Neuronal stem cell (in vitro differentiated cells): ENCODE results near the gene ADRA2A.
A peak's percentile ranks its signal among the peaks of the same experiment; 100 is the strongest.

Experiments used
- DNase-seq: peaks from one replicate; pipeline ENCODE4 v3.0.0-alpha.2; 2013; ENCODE audit warnings: low spot score
- H2AFZ ChIP-seq: one replicate; pipeline ENCODE4 v1.6.1; 2013; ENCODE audit warnings: mild to moderate bottlenecking, low read length, inconsistent platforms
- H2AK5ac ChIP-seq: 2 replicates; pipeline ENCODE4 v1.6.1; 2013; ENCODE audit warnings: low read depth, mild to moderate bottlenecking, inconsistent platforms, low read length, moderate library complexity, mixed read lengths
- H2BK120ac ChIP-seq: 2 replicates; pipeline ENCODE4 v1.6.1; 2013; ENCODE audit warnings: low read depth, mild to moderate bottlenecking, inconsistent platforms, low read length, moderate library complexity, mixed read lengths
- H2BK12ac ChIP-seq: one replicate; pipeline ENCODE4 v1.6.1; 2013; ENCODE audit warnings: low read length, inconsistent platforms
- H2BK15ac ChIP-seq: 2 replicates; pipeline ENCODE4 v1.6.1; 2013; ENCODE audit warnings: mild to moderate bottlenecking, low read length, inconsistent platforms, mixed read lengths
- H2BK5ac ChIP-seq: one replicate; pipeline ENCODE4 v1.6.1; 2013; ENCODE audit warnings: inconsistent platforms, mild to moderate bottlenecking, low read length, moderate library complexity
- H3K14ac ChIP-seq: one replicate; pipeline ENCODE4 v1.6.1; 2013; ENCODE audit warnings: low read length, inconsistent platforms
- H3K18ac ChIP-seq: 2 replicates; pipeline ENCODE4 v1.6.1; 2013; ENCODE audit warnings: low read length, inconsistent platforms
- H3K23ac ChIP-seq: 2 replicates; pipeline ENCODE4 v1.6.1; 2013; ENCODE audit warnings: low read depth, mild to moderate bottlenecking, mixed read lengths, low read length, inconsistent platforms; ENCODE audit not compliant: poor library complexity
- H3K27ac ChIP-seq: replicated peaks from 3 replicates; pipeline ENCODE4 v1.5.1; 2013; ENCODE audit warnings: low read length, inconsistent platforms
- H3K27me3 ChIP-seq, 3 experiments: 2 replicates each; pipeline ENCODE4 v1.6.1; 2013; ENCODE audit warnings: low read length in 3 of 3, mild to moderate bottlenecking in 2 of 3, inconsistent platforms in 1 of 3, low read depth in 1 of 3, mixed read lengths in 1 of 3, moderate library complexity in 1 of 3; ENCODE audit not compliant: control insufficient read depth in 3 of 3, insufficient read depth in 3 of 3
- H3K36me3 ChIP-seq, 2 donors: replicated peaks in 1 of 2; 2 replicates each; pipeline ENCODE4 v1.6.1; 2013; ENCODE audit warnings: low read length in 2 of 2; ENCODE audit not compliant: control insufficient read depth in 2 of 2, insufficient read depth in 2 of 2
- H3K4ac ChIP-seq: 2 replicates; pipeline ENCODE4 v1.6.1; 2013; ENCODE audit warnings: inconsistent platforms, mild to moderate bottlenecking, low read length, moderate library complexity
- H3K4me1 ChIP-seq, 2 donors: 1 replicate in 1 of 2; 2 replicates in 1 of 2; pipeline ENCODE4 v1.6.1; 2013; ENCODE audit warnings: low read length in 2 of 2, low read depth in 1 of 2; ENCODE audit not compliant: control insufficient read depth in 2 of 2, insufficient read depth in 1 of 2
- H3K4me2 ChIP-seq: one replicate; pipeline ENCODE4 v1.6.1; 2013; ENCODE audit warnings: mild to moderate bottlenecking, low read length, inconsistent platforms; ENCODE audit not compliant: insufficient read depth, poor library complexity, severe bottlenecking
- H3K4me3 ChIP-seq, 2 donors: 2 replicates each; pipeline ENCODE4 v1.5.1; 2013; ENCODE audit warnings: low read length in 2 of 2, mild to moderate bottlenecking in 2 of 2, inconsistent platforms in 1 of 2, moderate library complexity in 1 of 2
- H3K79me1 ChIP-seq: one replicate; pipeline ENCODE4 v1.6.1; 2013; ENCODE audit warnings: low read depth, mild to moderate bottlenecking, inconsistent platforms, low read length, moderate library complexity
- H3K9ac ChIP-seq: one replicate; pipeline ENCODE4 v1.6.1; 2013; ENCODE audit warnings: mild to moderate bottlenecking, low read depth, low read length, inconsistent platforms; ENCODE audit not compliant: poor library complexity
- H3K9me3 ChIP-seq, 2 donors: replicated peaks in 1 of 2; 2 replicates each; pipeline versions ENCODE3 to v1.6.1; 2013; ENCODE audit warnings: low read length in 2 of 2, mild to moderate bottlenecking in 2 of 2, inconsistent platforms in 1 of 2, low read depth in 1 of 2, mixed read lengths in 1 of 2, moderate library complexity in 1 of 2; ENCODE audit not compliant: control insufficient read depth in 2 of 2, insufficient read depth in 1 of 2
- H4K8ac ChIP-seq: one replicate; pipeline ENCODE4 v1.6.1; 2013; ENCODE audit warnings: low read depth, mild to moderate bottlenecking, inconsistent platforms, low read length, moderate library complexity
- H4K91ac ChIP-seq: one replicate; pipeline ENCODE4 v1.6.1; 2013; ENCODE audit warnings: low read length, low read depth, mild to moderate bottlenecking, inconsistent platforms; ENCODE audit not compliant: poor library complexity
- WGBS, 2 donors: extraction: QIAGEN DNeasy Blood & Tissue Kit; methylation state at CpG; one replicate each; pipeline ENCODE4 v1.1.7; 2013; ENCODE audit warnings: missing lambda C conversion rate in 2 of 2, mixed read lengths in 1 of 2; ENCODE audit not compliant: insufficient read length in 2 of 2, insufficient replicate concordance in 1 of 2; ENCODE audit errors: extremely low coverage in 2 of 2; 5-methylcytosine and 5-hydroxymethylcytosine counted together

ADRA2A gene

GRCh38 chr10:111116211-111116610 is 39.4 kb downstream of the ADRA2A start:
- Histone ChIP-seq H3K27me3 (no peaks in the 10 kb centered on the region), H3K4ac (no peak overlapping the region), H3K9me3 (no peaks in the 10 kb centered on the region), H2BK12ac (no peak overlapping the region), H3K4me1 (no peaks in the 10 kb centered on the region), H4K8ac (no peak overlapping the region), H2BK5ac (no peak overlapping the region), H3K18ac (peak overlapping the region; percentile 23), H3K79me1 (no peaks in the 10 kb centered on the region), H3K36me3 (no peaks in the 10 kb centered on the region), H4K91ac (no peak overlapping the region), H3K27ac (no peak overlapping the region), H2BK15ac (no peak overlapping the region), H3K4me2 (no peak overlapping the region), H3K4me3 (no peak overlapping the region), H3K9ac (no peak overlapping the region), H3K14ac (no peak overlapping the region), H2AFZ (no peak overlapping the region), H3K23ac (no peak overlapping the region), H2BK120ac (no peak overlapping the region), H2AK5ac (no peak overlapping the region)
- no CpG with 5 or more reads among the region's 9 CpGs for WGBS, 2 donors
- DNase-seq, result no peak

- Histone ChIP-seq H2BK120ac (no peak overlapping the region), H2AFZ (no peak overlapping the region), H3K18ac (no peak overlapping the region), H3K4ac (no peak overlapping the region), H3K79me1 (no peaks in the 10 kb centered on the region), H2BK15ac (no peak overlapping the region), H4K8ac (no peak overlapping the region), H3K4me2 (no peak overlapping the region), H3K23ac (no peak overlapping the region), H3K9me3 (no peaks in the 10 kb centered on the region), H2BK5ac (no peak overlapping the region), H3K4me1 (no peaks in the 10 kb centered on the region), H3K27me3 (no peaks in the 10 kb centered on the region), H3K27ac (no peak overlapping the region), H3K9ac (no peak overlapping the region), H2BK12ac (no peak overlapping the region), H4K91ac (no peak overlapping the region), H3K14ac (no peak overlapping the region), H3K4me3 (no peak overlapping the region), H2AK5ac (no peak overlapping the region), H3K36me3 (no peaks in the 10 kb centered on the region)
- DNase-seq, result no peak
- WGBS, 2 donors, result no CpG with 5 or more reads among the region's 16 CpGs
Observed at GRCh38 chr10:111116762-111117445, 40.1 kb downstream of the ADRA2A start.

GRCh38 chr10:111117528-111118277 is 40.9 kb downstream of the ADRA2A start:
- Histone ChIP-seq H3K9ac (no peak overlapping the region), H3K14ac (no peak overlapping the region), H3K18ac (no peak overlapping the region), H3K4ac (no peak overlapping the region), H3K23ac (no peak overlapping the region), H2BK120ac (no peak overlapping the region), H4K8ac (no peak overlapping the region), H2BK5ac (no peak overlapping the region), H3K4me1 (no peaks in the 10 kb centered on the region), H3K79me1 (no peaks in the 10 kb centered on the region), H4K91ac (no peak overlapping the region), H2BK15ac (no peak overlapping the region), H3K27ac (no peak overlapping the region), H2BK12ac (no peak overlapping the region), H3K9me3 (no peaks in the 10 kb centered on the region), H2AK5ac (no peak overlapping the region), H3K36me3 (no peaks in the 10 kb centered on the region), H3K4me2 (no peak overlapping the region), H2AFZ (no peak overlapping the region), H3K27me3 (no peaks in the 10 kb centered on the region), H3K4me3 (no peak overlapping the region)
- WGBS, 2 donors, result no CpG with 5 or more reads among the region's 8 CpGs
- no peak for DNase-seq

- H2AK5ac ChIP-seq, result no peak overlapping the region
- no peaks in the 10 kb centered on the region for H3K79me1 ChIP-seq
- no peak overlapping the region for H3K4ac ChIP-seq
- no peak overlapping the region for H3K4me2 ChIP-seq
- no peak overlapping the region for H2BK5ac ChIP-seq
- H3K27ac ChIP-seq, result no peak overlapping the region
- H3K9ac ChIP-seq, result no peak overlapping the region
- H2BK12ac ChIP-seq, result no peak overlapping the region
- H3K4me3 ChIP-seq, result no peak overlapping the region
- H3K23ac ChIP-seq, result no peak overlapping the region
- H4K8ac ChIP-seq, result no peak overlapping the region
- no peak for DNase-seq
- H3K9me3 ChIP-seq, result no peaks in the 10 kb centered on the region
- no peak overlapping the region for H2BK120ac ChIP-seq
- H2AFZ ChIP-seq, result no peak overlapping the region
- no peaks in the 10 kb centered on the region for H3K4me1 ChIP-seq
- WGBS, 2 donors, result no CpG with 5 or more reads among the region's 3 CpGs
- no peak overlapping the region for H3K14ac ChIP-seq
- no peak overlapping the region for H3K18ac ChIP-seq
- no peaks in the 10 kb centered on the region for H3K27me3 ChIP-seq
- H3K36me3 ChIP-seq, result no peaks in the 10 kb centered on the region
- H2BK15ac ChIP-seq, result no peak overlapping the region
- no peak overlapping the region for H4K91ac ChIP-seq
Observed at GRCh38 chr10:111118758-111119157, 41.9 kb downstream of the ADRA2A start.
